Measurements from ENCODE around the gene RPS8.
A peak's percentile ranks its signal among the peaks of the same experiment; 100 is the strongest.
"Not testable (repeated sequence)": the region's sequence is repeated elsewhere in the genome, so short reads cannot be mapped to it uniquely, and the experiment has no call there.

The RPS8 gene

DNA sequence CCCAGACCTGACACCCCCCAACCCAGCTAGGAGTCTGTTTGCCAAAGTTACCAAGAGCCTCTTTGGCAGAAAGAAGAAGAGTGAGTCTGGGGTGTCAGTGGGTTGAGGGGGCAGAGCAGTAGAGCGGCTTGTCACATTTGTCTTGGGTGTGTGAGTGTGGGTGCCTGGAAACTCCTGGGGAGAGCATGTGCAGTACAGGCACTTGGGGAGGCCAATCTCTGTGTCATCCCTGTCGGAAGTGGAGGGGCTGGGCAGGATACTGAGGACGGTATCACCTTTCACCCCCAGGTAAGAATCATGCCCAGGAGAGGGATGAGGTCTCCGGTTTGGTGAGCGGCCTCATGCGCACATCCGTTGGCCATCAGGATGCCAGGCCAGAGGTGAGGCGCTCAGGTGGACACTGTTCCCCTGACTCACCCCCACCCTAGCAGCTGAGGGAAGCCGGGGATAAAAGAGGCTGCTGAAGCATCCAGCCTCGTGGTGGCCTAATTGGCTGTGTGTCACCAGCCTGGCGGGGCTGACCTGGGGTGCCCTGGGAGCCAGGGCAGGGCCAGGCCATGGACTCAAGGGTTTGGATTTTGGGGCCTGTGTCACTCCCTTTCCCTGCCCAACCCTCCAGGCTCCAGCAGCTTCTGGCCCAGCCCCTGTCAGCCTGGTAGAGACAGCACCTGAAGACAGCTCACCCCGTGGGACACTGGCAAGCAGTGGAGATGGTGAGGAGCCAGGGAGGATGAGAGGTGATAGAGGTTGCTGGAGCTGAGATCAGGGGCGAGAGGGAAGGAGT, 28.2 kb downstream of the RPS8 start:
- no peak for DNase-seq

GRCh38 chr1:44805311-44806024, 30.1 kb downstream of the RPS8 start:
- no peak for DNase-seq

- DNase-seq = no peak
Measured at GRCh38 chr1:44806025-44806703, 30.8 kb downstream of the RPS8 start.

GRCh38 chr1:44806704-44807363, 31.5 kb downstream of the RPS8 start, which contains the start of gene DYNLT4:
TSS of gene DYNLT4 (minus strand) at chr1:44807351. CDS start at chr1:44806668, 683 bp downstream.
- no peak for DNase-seq

- peak; percentile 89 to 92 for DNase-seq
Measured at GRCh38 chr1:44807364-44808062, 32.2 kb downstream of the RPS8 start.

GRCh38 chr1:44808063-44808937, 33.0 kb downstream of the RPS8 start, which contains the start of gene BTBD19:
TSS of gene BTBD19 (plus strand) at chr1:44808523. CDS start at chr1:44808821, 298 bp downstream.
- DNase-seq = peak; percentile 76 to 85

GRCh38 chr1:44808938-44809917, 33.9 kb downstream of the RPS8 start:
- peak; percentile 87 to 91 for DNase-seq

GRCh38 chr1:44810101-44810761, 34.9 kb downstream of the RPS8 start:
- DNase-seq = peak; percentile 53 to 56

GRCh38 chr1:44810762-44811105, 35.4 kb downstream of the RPS8 start:
- not testable (repeated sequence) for DNase-seq

DNA sequence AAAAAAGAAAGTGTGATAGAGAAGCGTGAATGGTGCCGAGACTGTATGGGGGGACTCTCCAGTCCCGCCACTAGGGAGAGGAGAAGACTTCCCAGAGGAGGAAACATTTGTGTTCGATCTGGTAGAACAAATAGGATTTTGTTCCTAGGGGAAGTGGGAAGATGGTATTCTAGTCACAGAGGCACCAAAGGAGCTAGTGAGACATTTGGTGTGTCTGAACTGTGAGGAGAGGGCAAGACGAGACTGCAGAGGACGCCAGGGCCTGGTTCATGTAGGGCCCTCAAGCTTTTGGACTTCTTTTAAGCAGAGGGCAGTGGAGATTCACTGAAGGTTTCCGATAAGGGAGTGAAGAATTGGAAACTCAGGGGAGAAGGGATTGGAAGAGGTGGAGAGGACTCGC, 35.9 kb downstream of the RPS8 start:
- DNase-seq = no peak

DNA sequence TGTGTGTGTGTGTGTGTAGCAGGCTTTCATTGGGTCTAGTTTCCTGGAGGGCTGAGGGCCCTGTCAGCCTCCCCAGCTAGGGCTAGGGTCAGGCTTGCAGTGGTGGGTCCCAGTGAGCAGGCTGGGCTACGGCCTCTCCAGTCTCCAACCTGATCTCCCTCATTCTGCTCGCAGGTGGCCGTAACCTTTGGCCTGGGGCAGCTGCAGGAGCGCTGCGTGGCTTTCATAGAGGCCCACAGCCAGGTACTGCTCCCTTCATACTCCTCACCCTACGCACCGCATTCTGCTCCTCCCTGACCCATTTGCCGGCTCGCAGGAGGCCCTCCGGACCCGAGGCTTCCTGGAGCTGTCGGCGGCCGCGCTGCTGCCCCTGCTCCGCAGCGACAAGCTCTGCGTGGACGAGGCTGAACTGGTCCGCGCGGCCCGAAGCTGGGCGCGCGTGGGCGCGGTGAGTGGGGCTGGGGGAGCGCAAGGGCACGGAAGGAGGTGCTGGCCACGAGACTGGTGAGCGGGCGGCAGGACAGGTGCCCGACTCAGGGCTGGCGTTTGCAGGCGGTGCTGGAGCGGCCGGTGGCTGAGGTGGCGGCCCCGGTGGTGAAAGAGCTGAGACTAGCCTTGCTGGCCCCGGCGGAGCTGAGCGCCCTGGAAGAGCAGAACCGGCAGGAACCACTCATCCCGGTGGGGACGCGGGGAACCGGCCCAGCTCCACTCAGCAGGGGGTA, 37.6 kb downstream of the RPS8 start:
- no peak for DNase-seq

- not testable (repeated sequence) for DNase-seq
Measured at GRCh38 chr1:44815926-44816325, 40.6 kb downstream of the RPS8 start.

DNA sequence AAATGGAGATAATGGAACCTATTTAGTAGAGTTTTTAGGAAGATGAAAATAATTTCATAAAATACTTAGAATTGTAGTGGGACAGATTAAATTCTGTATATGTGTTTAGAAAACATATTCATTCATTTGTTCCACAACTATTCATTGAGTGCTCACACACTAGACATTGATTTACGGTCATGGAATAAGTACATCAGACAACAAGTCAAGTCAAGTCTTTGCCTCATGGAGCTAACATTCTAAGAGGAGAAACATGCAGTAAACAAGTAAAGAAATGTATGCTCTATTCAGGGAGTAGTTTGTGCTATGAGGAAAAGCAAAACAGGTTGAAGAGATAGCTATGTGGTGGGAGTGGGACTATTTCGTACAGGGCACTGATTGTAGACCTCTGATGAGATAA, 42.0 kb downstream of the RPS8 start:
- DNase-seq = no peak

- no peak for DNase-seq
Measured at GRCh38 chr1:44817771-44818495, 42.6 kb downstream of the RPS8 start.

DNA sequence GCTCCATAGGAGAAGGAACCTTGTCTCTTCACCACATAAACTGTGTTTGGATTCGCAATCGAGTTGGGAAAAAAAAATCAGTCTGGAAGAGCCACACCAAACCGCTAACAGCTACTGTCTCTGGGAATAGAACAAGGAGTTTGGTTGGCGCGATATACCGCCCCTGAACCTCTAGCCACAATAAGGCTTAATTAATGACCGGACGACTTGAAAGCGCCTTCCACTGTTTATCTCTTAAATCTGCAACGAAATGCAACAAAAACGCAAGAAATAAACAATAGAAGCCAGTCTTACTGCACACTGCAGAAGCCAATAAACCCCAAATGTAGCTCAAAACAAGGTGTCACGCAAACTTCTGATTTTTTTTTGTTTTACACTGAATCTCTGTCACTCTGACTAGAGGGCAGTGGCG, 43.9 kb downstream of the RPS8 start:
- no peak for DNase-seq

GRCh38 chr1:44819608-44820327, 44.4 kb downstream of the RPS8 start:
- peak; percentile 71 to 74 for DNase-seq
